HG03045 (cell line): Measurements from ENCODE around the gene SNORC.

Experiments
- ATAC-seq: cut with Tn5 transposase; IDR thresholded peaks from one replicate; pipeline ENCODE4 v1.9.1; 2021; ENCODE audit warnings: mild to moderate bottlenecking, moderate library complexity; ENCODE audit not compliant: unreplicated experiment

Gene SNORC

DNA sequence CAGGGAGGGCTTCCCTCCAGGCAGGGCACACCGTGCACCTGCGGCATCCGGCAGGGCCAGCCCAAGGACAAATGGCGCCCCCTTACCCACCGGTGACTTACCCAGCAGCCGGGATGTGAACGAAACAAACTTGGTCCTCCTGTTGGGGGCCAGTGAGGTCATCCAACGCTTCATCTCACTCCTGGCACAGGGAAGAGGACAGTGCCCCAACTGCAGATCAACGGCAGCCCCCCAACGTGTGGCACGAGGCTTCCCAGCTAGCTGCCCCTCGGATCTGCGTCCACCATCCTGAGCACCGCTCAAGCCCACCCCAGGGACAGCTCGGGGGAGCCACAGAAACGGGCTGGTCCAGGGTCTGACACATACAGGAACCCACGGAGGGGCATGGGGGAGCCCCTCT is 12.0 kb downstream of the SNORC start:
- no peak for ATAC-seq

DNA sequence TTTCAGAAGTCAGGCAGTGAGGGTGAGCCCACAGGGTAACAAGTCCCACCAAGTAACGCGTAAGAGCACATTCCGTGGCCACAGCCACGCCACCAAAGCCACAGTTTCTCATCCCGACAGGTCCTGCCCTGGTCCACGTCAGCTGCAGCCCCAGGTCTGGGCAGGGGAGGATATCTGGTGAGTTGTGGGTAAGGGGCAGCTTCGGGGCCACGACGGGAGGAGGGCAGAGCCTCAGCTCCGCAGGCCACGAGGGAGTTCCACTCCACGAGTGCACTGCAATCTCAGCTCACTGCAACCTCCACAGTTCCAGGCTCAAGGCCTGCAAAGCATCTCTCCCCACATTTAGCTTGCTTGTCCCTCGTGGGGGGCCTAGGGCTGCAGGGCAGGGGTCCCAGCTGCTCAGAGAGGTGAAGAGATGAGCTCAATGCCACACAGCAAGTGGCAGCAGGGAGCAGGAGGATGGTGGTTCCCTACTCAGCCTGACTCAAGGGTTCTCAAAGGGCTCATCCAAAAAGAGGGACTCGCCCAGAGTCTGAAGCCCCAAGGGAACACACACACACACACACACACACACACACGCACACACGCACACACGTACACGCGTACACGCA is 12.5 kb downstream of the SNORC start:
- ATAC-seq: no peak

DNA sequence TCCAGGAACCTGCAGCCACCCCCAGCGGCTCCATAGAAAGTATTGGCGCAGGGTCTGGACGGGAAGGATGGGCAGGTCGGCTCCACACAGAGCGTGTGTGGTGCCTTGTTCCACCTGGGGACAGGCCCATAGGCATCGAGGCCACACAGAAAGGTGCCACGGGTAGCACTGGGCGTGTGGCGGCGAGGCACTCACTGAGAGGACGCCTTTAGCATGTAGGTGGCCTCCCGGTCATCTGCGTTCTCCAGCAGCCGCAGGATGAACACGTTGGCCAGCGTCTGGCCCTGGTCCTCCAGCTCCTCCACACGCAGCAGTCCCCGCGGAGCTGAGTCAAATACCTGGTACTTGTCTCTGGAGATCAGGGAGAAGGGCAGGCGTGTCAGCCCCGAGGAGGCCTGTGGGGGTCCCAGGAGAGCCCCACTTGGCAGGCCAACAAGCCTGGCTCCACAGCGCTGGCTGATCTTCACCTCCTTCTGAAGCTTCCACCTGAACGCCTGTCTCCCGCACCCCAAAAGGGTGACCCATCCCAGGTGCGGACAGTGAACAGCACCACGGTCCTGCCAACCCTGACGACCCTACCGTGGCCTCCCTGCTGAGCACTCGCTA is 13.2 kb downstream of the SNORC start:
- ATAC-seq: no peak

DNA sequence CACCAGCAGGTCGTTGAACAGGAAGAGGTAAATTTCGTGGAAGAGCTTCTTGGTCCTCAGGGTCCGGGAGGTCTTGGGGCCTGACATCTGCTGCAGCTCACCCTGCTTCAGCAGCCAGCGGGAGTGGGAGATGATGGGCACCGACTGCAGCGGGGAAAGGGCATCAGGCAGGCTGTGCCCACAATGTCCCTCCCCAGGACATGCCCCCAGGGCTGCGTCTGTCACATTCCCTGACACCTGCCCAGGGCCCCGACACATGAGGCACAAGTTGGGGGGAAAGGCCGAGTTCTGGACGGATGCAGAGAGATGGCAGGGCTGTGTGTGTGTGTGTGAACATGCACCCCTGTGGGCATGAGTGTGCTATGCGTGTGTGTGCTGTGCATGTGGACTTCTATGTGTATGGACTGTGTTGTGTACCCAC is 13.9 kb downstream of the SNORC start:
- ATAC-seq: no peak

DNA sequence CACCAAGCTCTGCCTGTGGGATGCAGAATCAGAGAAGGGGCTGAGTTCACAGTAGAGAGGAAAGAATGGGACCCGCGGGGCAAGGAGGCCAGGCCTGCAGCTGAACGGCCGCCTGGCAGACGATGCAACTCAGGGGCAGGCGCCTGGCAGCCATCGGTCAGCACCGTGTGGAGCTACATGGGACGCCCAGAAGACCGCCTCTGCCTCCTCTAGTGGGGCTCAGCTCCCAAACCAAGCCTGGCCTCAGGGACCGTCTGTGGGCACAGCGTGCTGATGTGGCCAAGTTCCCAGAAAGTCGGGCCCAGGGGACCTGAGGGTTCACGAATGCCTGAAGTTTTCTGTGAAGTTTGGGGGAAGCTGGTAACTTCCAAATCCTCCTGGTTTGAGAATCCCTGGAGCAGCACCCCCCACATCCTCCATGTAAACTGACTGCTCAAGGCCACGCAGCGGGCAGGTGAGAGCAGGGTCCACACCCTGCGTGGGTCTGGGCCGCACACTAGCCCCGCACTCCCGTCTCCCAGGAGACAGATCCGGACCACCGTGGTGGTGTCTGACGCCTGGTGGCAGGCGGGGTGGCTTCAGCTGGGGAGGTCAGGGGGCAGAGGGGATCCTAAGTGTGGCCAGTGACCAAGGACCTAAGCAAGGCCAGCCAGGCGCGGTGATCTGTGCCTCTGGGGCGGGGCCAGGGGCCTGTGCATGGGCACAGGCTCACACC is 14.6 kb downstream of the SNORC start:
- ATAC-seq: no peak

DNA sequence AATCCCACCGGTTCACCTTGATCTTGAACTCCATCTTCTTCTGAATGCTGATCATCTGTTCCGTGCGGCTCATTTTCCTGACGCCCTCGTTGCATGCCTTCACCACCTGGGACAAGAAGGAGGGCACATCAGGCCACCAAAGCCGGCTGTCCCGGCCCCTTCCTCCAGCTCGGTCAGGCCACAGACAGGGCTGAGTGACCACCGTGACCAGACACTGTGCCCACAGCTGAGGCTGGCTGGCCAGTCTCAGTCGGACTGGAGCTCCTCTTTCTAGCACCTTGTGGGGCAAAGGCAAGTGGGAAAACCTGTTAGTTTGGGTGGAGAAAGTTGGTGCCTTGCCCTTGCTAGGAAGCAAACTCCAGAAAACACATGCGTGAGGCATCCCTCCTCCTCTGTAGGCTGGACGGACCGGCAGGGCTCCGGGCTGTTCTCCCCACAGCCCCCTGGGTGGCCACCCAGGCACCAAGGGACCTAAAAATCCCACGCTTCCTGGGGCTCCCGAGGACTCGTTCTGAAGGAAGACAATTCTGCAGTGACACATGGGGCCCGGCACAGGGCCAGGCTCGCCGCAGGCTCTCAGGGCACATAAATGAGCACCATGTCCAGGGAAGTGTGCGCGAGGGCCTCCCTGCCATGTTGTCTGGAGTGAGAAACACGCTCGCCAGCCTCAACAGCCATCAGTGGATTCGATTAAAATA is 15.3 kb downstream of the SNORC start:
- ATAC-seq: no peak

DNA sequence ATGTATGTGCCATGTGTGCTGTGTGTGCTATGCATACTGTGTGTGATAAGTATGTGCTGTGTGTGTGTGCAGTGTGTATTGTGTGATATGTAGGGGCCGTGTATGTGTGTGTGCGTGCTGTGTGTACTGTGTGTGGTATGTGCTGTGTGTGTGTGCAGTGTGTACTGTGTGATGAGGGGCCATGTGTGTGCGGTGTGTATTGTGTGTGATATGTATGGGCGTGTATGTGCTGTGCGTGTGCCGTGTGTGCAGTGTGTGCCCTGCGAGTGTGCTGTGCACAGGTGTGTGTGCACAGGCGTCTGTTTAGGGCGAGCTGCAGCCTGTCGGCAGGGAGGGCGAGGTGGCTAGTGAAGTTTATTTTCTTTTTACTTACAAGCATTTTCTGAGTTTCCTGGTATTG is 16.1 kb downstream of the SNORC start:
- ATAC-seq: no peak

DNA sequence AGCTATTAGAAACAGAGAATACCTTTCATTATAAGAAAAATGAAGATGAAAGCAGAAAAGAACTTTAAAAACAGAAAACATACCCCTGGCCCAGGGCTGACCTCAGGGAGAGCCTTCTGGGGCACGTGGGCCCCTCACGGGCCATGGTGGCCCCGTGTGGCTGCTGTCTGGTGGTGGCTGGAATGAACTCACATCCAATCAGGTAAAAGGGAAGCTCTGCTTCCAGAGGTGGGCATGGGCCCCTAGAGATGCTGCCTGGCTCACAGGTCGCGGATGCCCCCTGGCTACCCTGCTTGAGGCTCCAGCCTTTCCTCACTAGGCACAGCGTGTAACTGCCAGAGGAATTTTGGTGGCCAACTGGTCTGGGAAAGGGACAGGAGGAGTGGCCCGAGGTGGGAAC is 16.6 kb downstream of the SNORC start:
- no peak for ATAC-seq

DNA sequence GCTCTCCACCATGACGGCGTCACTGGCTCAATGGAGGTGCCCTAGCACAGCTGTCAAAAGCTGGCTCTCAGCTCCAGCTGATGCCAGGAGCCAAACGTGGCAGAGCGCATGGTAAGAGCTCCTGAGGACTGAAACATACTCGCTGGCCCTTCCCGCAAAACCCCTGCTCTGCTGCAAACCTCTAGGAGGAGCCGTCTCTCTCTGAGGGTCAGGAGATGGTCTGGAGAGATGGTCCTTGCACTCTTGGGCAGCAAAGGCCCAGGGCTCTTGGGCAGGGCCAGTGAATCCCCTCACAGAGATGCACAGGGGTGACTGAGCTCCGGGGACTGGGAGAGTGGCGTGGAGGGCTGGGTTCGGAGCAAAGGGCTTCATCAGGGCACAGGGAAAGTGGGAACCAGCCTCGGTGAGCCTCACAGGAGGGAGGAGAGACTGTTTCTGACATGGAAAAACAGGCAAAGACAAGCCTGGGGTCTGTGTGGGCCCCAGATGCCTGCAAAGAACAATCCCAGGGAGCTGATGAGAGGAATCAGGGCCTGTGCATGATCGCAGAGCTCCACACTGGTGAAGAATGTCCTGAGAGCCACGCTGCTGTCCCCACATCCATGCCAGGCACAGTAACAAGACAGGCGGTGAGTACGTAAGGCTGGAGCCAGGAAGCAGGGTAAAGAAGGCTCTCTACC is 17.2 kb downstream of the SNORC start:
- ATAC-seq: no peak

DNA sequence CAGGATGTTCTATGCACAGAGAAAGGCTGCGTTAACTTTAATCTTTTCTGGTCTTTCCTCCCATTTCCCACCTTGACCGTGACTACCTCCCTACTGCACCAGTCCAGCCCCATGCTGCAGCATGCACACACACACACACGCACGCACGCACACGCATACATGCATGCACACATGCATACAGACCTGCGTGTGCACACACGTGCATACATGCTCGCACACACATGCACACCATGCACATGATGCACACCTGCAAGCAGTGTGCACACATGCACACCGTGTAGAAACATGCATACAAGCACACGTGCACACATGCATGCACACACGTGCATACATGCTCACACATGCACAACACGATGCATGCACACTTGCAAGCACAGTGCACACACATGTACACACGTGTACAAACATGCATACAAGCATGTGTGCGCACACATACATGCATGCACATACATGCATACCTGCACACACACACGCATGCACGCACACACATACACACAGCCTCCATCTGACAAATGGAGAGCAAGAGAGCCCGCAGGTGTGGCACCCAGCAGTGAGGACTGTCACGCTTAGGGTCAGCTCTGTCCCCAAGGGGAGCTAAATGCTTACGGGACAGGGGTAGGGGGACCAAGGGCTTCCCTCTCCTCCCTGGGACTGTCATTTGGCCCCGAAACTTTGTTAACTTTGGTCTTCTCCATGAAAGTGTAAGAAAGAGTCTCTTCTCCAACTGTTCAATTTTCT is 18.2 kb downstream of the SNORC start:
- no peak for ATAC-seq

DNA sequence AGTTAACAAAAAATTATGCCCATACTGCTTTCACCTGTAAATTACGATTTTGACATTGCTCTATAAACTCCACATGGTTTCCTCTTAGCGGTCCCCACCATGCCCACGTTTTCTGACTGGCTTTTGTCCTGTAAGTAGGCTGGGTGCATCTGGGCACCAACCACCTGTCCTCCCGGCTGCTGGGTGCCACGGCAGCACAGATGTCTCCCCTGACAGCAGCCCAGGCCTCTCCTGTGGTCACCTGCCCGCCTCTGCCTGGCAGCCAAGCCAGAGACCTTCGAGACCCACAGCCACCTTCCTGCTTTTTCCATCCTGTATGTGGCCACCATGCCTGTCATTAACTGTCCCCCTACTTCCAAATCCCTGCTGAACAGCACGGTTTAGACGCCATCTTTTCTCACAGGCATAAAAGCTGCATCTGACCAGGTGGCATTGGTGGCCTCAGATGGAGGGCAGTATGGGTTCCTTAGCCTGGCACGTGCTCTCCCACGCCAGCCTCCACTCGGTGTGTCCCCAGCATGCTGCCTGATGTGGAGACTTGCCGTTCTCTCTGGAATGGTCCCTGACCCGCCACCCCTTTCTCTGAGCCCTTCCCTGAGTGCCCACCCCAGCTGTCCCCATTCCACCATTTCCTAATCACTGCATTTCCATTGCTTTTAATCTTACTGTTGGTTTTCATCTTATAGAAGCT is 18.9 kb downstream of the SNORC start:
- ATAC-seq: no peak

DNA sequence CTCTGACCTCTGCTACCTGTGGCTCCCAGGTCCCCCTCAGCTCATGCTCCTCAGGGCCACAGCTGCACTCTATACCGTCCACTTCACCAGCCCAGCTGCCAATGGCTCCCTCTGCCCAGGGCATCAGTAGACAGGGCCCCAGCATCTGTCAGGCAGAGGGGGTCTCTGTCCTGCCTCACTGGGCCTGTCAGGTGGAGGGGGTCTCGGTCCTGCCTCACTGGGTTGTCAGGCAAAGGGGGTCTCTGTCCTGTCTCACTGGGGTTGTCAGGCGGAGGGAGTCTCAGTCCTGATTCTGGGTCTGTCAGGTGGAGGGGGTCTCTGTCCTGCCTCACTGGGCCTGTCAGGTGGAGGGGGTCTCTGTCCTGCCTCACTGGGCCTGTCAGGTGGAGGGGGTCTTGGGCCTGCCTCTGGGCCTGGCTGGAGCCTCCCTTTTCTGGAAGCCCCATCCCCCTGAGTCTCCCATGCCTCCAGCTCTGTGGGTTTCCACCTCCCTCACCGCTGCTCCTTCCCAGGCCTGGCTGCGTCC is 19.9 kb downstream of the SNORC start:
- ATAC-seq: no peak

DNA sequence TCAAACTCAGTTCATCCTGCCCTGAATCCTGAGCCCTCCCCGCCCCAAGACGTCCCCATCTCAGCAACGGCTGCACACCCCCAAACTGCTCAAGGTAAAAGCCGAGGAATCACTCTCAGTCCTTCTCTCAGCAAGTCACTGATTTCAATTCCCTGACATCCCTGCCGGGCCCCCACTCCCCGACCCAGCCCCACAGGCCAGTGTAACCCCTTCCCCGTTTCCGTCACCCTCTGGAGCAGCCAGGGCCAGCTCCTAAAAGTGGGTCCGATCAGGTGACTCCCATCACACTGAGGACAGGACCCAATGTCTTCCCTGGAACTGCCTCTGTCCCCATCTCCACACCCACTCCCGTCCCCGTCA is 20.5 kb downstream of the SNORC start:
- no peak for ATAC-seq

DNA sequence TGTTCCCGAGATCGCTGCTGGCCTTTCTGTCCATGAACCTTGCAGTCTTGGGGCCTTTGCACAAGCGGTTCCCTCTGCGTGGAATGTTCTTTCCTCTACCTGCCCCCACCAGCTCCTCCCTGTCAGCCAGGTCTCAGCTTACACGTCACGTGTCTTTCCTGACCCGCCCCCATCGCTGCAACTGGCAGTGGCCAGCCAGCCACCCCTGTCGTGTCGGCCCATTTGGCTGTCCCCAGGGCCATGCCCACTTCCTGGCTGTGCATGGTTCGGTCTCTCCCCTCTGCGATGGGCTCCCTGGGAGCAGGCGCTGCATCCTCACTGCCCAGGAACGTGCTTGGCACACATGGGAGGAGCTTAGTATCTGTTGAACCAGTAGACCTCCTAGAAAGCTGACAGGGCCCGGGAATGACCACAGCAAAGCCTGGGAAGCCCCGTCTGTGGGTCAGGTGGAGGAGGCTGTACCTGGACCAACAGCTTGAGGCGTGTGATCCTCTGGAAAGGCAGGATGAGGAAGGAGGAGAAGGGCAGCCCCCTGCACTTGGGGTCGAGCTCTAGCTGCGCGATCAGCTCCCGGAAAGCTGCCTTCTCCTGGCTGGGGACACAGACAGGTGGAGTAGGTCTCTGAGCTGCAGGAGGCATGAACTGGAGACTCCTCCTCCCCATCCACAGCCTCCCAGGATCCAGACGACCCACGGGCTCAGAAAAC is 21.0 kb downstream of the SNORC start:
- no peak for ATAC-seq

DNA sequence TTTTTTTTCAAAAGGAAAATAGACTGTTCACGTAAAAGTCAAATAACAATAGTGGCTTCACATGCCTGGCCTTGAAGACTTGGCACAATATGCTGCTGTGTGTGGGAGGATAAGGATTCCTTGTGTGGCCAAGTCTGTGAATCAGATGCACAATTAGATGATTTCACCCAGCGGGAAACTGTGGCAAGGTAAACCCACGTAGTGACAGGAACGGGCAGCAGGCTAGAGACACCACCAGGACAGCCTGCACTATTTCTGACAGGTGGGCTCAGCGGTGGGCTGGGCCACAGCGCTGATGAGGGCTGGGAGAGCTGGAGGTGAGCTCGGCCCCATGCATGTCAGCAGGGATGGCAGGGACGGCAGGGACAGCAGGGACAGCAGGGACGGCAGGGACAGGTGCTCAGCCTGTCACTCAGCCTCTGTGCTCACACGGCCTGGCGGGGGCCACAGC is 21.6 kb downstream of the SNORC start:
- ATAC-seq: no peak

DNA sequence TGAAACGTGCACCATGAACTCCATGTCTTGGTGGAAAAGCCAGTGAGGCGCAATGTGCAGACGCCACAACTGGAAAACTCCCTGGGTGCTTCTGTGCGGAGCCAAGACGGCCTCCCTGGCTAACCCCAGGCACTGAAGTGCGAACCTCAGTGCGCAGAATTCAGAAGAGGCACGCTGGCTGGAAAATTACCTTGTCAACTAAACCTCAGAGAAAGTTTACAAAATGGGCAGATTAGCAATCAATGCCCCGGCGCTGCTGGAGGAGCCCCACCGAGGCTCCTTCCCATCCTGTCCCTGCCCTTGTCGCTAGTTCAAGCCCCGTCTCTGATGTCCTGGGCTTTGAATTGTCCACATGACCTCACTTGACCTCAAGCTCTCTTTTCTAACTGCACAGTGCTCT is 22.2 kb downstream of the SNORC start:
- ATAC-seq: no peak

DNA sequence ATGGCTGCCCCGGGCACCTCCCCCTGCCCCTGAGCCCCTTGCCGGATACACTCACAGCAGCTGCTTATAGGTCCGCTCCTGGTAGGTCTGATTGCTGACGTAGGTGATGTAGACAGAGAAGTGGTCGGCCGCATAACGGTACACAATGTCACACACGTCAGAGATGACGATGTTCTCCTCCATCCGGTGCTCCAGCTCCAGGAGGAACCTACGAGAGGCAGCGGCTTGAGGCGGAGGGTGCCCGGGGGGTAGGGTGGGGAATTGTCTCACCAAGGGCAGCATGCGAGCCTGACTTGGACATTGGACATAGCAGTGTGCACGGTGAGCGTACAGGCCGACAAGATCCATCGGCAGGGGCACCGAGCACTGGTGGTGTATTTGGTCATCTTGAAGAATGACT is 22.8 kb downstream of the SNORC start:
- ATAC-seq: no peak

DNA sequence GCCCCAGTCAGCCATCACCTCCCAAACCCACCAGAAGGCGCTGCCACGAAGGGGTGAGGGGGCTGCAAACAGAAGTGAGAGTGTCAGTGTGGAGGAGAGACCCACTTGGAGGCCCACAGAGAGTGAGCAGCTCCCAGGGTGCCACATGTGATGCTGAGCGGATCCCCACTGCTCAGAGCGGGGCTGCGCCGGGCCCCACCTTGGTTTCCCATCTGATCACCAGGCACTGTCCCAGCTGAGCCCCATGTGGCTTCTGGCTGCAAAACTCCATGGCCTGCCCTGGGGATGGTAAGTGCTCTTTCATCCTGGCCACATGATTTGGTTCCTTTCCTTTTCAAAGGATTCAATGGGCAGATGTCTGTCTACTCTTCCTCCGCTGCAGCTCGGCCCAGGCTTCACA is 23.8 kb downstream of the SNORC start:
- no peak for ATAC-seq

DNA sequence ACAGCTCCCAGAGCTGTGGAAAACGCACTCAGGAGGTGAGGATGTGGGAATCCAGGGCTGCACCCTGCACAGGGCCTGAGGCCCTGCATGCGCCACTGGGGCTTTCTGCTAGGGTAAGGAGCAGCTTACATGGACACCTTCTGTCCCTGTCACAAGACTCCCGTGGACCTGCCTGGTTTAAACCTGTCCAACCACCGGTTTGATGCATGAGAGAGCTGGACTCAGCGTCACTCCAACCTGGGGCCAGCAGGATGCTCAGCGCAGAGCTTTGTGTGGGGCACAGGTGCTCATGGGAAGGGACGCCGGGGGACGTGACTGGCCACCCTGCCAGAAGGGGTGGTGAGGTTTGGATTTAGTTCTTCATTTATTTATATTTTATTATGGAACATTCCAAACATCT is 24.2 kb downstream of the SNORC start:
- ATAC-seq: no peak
